NCI-H2081 (cell line): ENCODE results near the gene PECR.
"Not testable (repeated sequence)": the region's sequence is repeated elsewhere in the genome, so short reads cannot be mapped to it uniquely, and the experiment has no call there.

Experiments
- DNase-seq, 2 experiments: peaks; one replicate each; lab custom pipeline; 2025; lab: John Stamatoyannopoulos, UW

Gene PECR

DNA sequence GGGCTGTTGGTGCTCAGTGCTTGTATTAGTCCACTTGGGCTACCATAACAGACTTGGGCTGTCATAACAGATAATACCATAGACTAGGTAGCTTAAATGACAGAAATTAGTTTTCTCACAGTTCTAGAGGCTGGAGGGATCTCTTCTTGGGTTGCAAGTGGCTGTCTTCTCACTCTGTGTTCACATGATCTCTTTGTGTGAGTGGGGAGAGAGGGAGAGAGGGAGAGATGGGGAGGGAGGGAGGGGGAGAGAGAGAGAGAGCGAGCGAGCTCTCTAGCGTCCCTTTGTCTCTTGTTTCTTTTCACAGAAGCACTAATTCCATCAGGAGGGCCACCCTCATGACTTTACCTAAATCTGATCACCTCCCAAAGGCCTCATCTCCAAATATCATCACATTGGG is 23.1 kb upstream of the PECR start:
- no peak for DNase-seq

DNA sequence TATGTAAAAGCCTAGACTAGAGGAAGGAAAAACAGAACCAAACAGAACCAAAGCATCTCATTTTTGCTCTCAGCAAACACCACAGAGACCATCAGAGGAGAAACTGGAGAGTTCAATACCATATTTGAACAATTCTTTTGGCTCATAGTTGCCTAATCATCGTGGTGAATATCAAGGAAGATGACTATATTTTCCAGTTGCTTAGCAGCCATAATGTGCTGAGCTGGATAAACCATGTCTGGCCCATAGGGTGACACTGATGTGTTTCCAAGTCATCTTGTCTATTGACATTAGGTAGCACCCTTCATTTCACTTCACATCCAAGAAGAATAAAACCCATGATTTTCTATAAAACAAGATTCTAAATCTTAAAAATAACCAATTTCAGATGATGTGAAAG is 21.6 kb upstream of the PECR start:
- no peak for DNase-seq

DNA sequence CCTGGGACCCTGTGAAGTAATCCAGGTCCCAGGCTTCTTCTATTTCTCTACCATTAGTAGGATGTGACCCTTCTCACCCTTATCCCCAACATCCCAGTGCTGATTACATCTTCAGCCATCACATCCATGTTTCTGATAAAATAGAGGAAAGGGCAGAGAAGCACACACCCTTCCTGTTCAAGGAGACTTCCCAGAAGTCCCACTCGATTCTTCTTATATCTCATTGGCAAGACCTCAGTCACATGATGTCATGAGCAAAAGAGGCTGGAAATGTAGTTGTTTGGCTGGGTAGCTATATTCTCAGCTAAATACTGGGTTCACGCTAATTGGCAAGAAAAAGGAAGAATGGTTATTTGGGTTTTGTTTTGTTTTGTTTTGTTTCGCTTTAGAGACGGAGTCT is 19.5 kb upstream of the PECR start:
- DNase-seq: no peak

DNA sequence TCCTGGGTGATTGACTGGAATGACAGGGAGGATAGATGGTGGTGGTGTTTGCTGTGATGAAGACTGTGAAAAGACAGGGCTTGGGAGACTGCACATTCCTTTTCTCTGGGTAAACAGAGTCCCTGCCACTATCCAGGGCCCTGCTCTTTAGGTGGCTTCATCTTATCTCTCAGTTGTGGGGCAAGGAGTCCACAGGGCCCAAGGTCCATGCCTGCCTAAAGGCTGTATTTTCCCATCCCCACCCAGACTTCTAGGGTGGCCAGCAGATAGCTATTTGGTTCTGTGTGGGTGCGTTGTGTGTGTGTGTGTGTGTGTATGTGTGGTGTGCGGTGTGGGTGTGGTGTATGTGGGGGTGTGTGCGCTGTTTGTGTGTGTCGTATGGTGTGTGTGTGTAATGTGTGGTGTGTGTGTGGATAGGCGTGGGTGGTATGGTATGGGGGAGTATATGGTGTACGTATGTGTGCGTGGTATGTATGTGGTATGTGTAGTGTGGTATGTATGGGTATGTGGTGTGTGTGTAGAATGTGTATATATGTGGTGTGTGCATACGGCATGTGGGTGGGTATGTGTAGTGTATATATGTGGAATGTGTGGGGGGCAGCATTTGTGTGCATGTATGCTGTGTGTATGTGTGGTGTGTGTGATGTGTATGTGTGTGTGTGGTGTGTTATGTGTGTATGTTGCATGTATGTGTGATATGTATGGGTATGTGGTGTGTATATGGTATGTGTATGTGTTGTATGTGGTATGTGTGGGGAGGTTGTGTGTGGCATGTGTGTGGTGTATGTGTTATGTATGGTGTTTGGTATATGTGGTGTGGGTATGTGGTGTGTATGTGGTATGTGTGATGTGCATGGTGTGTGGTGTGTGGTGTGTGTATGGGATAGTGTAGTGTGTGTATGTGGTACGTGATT is 17.1 kb upstream of the PECR start:
- DNase-seq: no peak

DNA sequence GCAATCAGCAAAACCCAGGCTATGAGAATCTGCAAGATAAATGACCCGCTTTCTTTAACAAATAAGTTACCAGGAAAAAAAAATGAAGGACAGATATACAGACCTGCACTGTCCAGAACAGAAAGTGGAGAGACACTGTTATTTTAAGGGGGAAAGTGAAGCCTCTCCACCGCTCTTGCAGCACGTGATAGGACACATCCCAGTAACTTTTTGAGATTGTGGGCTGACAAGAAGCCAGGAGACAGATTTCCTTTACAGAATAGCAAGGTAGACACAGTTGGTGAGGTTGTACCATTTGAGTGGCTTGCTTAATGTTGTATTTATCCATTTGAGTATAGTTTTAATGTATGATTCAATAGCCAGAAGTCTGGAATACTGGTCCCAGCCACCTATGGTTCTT is 13.1 kb upstream of the PECR start:
- DNase-seq: no peak

DNA sequence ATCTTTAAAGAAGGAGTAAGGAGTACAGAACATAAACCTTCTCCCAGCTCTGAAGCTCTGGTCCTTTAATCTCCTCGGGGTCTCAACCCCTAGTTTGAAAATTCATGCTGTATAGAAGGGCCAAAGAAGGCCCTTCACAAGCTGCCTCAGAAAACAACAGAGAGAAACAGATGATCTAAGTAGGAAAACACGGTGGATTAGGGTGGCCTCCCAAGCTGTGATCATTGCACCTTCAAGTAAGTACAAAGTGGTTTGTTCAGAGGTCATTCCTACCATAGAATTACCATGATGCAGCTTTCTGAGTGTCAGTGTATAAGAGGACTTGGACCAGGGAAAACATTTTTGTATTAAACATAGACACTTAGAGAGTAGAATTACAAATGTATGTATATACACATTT is 11.0 kb upstream of the PECR start:
- no peak for DNase-seq

DNA sequence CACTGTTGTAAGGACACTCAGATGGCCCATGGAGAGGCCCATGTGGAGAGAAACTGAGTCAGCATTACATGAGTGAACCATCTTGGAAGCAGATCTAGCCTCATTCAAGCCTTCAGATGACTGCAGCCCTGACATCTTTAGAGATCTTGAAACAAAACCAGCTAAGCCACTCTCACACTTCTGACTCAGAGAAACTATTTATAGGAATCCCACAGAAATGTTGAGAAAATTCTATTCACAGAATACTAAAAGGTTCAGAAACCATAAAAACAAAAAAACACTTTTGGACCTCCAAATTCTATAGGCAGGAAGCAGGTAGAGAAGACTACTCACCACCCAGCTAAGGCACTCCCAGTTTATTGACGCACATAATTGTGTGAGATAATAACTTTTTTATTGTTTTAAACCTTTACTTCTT is 8.8 kb upstream of the PECR start:
- DNase-seq: no peak

DNA sequence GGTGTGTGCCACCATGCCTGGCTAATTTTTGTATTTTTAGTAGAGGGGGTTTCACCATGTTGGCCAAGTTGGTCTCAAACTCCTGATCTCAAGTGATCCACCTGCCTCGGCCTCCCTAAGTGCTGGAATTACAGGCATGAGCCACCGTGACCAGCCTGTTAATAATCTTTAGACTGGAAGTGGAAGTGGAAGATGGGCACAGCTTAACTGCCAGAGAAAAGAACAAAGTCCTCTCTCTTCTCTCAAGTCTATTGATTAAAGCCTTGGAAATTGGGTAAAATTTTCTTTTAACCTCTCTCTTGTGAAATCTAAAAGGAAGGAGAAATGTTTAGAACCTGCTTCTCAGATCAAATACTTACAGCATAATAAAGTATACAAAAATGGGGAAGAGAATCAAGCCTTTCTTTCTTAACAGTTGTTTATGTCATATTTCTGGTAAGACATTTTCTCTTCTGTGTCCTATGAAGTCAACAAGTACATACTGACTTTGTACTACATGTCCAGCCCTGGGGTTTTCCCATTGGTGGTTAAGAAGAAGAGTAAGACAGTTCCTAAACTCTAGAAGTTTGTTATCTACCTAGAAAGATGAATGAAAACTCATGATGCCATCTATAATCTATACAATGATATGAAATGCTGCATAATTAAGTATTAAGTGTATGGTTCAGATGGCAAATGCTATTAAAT is 4.7 kb upstream of the PECR start:
- DNase-seq: no peak

DNA sequence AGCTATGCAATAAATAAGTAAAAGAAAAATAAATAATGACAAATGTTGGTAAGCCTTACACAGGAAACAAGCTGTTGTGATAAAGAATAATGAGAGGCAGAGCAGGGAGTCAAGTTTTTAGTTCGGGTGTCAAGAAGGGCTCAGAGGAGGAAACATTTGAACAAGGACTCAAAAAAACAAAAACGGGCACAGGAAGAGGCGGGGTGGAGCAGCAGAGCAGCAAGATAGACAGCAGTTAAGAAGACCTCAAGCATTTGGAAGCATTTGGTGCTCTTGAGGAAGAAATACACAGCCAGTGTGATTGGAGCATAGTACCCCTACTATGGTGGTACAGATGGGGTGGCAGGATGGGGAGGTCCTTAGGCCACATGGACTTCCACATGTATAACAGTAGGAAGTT is 2.9 kb upstream of the PECR start:
- DNase-seq: no peak

DNA sequence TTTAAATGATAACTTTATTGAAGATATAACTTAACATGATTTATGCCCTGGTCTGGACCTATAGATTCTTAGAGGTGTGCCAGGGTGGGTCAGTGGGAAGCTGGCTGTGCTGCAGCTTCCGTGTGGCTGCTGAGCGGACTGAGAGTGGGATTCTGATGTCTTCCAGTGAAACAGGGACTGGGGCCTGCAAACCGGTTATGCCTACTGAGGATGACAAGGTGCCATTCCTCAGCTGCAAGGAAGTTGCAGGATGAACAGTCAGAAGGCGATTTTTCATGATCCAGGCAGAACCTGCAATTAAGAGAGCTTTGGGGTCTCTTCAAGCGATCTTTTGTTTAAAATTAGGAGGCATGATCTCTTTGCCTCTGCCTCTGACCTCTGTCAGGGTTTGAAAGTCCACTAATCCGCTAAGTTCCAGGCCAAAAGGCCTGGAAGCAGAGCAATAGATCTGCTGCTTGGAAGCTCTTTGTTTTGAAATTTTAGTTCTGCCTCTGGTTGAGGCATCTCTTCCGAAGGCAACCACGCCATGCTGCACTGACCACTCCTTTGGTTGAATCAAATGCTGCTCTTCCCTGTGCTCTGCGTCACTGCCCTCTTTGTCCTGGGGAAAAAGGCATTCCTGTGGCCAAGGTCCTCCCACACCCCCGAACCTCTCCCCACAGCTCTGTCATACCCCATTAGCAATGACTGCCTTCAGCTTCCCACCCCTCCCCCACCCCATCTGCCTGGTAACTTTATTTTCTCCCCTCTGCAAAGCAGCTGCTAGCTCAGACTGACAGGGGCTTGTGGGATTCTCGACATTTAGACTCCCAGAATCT is 2.1 kb upstream of the PECR start:
- DNase-seq: no peak

DNA sequence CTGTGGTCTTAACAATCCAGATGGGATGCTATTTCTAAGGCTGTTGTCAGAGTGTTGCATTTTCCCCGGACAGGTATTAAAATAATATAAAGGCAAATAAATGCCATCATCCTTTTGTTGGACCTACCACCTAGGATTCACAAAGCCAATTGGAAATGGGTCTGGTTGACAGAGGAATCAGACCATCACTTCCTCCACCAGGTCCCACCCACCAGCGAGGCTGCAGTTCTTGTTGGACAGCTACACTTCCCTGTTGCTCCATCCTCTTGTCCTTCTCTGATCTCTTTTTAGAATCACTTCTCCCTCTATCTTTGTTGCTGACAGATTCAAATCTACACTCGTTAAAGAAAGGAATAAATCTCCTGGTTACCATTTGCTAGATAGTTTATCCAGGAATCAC is 1.2 kb upstream of the PECR start:
- DNase-seq: peak in 1 of 2 experiments; percentile 31

DNA sequence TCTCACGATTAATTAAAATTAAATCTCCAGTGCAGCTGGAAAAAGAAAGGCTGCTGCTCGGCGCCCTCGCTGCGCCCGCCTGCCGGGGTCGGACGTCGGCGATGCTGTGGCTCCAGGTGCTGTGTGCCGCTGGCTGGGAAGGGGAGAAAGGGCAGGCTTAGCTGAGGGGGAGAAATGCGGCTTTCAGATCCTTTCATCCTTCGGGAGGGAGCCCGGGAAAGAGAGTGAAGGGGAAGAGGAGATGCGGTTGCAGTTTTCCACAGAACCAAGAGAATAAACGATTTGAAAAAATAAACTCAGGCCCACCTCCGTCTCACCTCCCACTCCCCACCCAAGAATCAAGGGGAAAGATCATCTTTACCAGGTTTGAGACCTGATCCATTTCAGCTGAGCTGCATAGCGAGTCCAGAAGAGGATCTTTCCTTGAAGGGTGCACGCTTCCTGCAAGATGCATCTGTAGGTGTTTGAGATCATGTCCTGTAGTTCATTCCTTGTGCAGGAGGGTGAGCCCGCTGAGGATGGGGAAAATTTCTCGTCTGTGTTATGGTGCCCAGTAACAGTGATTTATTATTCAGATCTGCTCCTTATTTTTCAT is 605 bp upstream of the PECR start:
- peak; percentile 11 to 29 for DNase-seq

DNA sequence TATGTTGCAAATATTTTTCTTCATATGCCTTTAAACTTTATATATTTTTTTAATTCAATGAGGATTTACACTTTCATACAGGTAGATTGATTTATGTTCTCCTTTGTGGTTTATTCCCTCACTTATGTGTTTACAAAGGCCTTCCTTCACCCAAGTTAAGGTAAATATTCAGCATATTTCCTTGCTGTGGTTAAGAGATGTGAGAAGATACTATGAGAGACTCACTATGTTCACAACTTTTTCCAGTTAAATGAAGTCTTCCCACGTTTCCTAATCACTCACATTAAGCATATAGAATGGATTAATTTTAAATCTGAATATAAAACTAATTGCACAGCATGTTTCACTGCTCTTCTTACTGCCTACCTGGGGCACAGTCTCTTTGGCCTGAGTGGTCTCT is 597 bp downstream of the PECR start:
- no peak for DNase-seq

DNA sequence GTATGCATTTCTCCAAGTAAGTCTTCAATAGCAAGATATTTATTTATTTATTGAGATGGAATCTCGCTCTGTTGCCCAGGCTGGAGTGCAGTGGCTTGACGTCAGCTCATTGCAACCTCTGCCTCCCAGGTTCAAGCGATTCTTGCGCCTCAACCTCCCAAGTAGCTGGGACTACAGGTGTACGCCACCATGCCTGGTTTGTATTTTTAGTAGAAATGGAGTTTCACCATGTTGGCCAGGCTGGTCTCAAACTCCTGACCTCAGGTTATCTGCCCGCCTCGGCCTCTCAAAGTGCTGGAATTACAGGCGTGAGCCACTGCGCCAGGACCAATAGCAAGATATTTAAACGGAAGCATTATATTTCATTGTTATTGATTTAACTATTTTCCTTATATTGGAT is 1.6 kb downstream of the PECR start:
- not testable (repeated sequence) for DNase-seq

DNA sequence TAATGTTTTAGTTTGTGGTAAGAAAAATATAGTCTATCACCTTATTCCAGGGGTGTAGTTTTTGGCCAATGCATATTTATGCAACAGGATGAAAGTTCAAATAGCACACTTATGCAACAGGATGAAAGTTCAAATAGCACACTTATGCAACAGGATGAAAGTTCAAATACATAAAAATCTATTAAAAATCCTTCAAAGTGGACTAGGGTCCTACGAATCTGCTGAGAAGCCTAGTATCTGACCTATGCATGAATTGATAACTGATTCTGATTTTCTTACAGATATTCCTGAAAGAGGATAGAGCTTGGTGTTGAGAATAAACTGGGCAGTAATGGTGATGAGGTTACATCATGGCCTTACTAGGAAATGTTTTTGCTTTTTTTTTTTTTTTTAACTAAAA is 2.8 kb downstream of the PECR start:
- DNase-seq: no peak

DNA sequence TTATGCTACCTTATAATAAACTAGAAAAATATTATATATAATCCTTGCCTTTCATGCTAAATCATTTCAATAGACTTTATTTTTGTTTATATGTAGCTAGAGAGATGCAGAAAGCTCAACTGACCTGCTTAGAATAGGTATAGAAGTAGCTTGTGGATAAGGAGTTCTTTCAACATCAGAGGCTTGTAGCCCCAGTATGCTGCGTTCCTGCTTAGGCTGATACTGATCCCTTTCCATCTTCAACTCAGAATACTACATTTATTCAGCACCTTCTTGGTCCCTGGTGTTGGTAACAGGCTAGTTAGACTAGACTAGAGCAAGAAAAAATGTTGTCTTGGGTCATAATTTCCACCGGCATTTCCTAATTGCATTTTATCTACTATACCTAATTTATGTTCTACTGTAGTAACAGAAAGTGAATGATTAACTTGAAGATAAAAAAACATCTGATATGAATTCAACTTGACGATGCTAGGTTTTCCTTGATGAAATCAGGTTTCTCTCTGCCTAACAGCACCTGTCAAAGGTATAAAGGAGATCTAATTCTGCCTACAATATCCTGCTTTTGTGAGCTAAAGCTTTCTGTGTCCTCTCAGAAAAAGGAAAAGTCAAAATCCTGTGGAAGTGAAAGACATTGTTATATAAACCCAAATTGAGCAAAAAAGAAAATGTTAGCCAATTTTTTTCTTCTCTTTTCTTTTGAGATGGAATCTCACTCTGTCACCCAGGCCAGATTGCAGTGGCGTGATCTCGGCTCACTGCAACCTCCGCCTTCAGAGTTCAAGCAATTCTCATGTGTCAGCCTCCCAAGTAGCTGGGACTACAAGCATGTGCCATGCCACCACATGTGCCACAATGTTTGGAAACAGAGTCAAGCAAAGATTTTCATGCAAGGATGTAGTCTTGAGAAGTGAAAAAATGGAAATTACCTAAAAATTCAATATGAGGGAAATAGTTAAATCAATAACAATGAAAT is 5.8 kb downstream of the PECR start:
- DNase-seq: no peak

DNA sequence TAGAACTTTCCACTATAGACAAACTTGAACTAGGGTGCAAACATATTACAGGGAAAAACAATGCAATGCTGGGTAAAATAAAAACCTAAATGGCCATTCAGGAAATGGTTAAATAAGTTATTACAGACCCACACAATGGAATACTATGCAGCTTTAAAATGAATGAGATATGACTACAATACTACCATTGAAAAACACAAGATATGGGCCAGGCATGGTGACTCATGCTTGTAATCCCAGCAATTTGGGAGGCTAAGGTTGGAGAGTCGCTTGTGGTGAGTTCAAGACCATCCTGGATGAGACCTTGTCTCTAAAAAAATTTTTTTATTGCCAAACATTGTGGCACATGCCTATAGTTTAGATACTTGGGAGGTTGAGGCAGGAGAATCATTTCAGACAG is 6.8 kb downstream of the PECR start:
- DNase-seq: no peak

DNA sequence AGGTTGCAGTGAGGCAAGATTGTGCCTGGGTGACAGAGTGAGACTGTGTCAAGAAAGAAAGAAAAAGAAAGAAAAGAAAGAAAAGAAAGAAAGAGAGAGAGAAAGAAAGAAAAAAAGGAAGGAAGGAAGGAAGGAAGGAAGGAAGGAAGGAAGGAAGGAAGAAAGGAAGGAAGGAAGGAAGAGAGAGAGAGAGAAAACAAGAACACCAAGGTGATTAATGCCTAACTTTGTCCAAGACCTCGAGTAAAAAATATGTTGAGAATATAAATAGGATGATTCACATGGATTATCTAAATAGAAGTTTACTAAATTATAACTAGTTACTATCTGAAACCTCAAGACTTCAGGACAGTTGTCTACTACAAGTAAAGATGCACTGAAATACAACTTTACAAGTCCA is 7.2 kb downstream of the PECR start:
- no peak for DNase-seq

DNA sequence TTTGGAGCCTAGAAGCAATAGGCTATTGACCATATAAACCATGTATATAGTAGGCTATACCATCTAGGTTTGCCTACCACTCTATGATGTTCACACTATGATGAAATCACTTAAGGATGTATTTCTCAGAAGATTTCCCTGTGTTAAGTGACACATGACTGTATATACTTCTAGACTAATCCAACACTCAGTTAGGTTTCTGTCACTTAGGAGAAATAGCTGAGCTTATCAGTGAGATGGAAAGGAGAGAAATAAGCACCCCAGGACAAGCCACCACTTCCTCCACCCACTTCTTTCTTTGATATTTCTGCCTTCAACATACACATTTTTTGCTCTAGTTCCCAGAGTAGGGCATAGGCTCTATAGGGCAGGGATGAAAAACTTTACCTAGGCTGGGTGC is 7.8 kb downstream of the PECR start:
- no peak for DNase-seq

DNA sequence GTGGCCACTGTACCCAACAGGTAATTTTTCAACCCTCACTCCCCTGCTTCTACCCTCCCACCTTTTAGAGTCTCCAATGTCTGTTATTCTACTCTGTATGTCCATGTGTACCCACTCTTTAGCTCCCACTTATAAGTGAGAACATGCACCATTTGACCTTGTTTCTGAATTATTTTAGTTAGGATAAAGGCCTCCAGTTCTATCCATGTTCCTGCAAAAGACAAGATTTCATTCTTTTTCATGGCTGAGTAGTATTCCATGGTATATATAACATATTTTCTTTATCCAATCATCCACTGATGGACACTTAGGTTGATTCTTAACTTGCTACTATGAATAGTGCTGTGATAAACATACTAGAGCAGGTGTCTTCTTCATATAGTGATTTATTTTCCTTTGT is 9.1 kb downstream of the PECR start:
- no peak for DNase-seq
